Transverse colon (tissue), 4 donors: ENCODE data around the gene GPT2. TPM values are rescaled to one million over a fixed set of nuclear protein-coding genes. Genes with fewer than 3 reads are reported as not detected.
A peak's percentile ranks its signal among the peaks of the same experiment; 100 is the strongest.

Experiments
- DNase-seq: peaks from one replicate; pipeline ENCODE4 v3.0.0-alpha.2; 2019
- H3K27ac ChIP-seq, 4 donors: fragments of 200-600 bp; sonication (generic); 2 replicates each; pipeline ENCODE4 v1.5.1; 2016 to 2018; ENCODE audit warnings: inconsistent platforms in 4 of 4
- H3K27me3 ChIP-seq: fragments of 200-600 bp; sonication (generic); 2 replicates; pipeline ENCODE4 v1.5.1; 2017; ENCODE audit warnings: inconsistent platforms
- H3K36me3 ChIP-seq, 4 donors: fragments of 200-600 bp; sonication (generic); 2 replicates each; pipeline ENCODE4 v1.5.1; 2017 to 2019; ENCODE audit warnings: inconsistent platforms in 4 of 4
- H3K4me1 ChIP-seq, 4 donors: fragments of 200-600 bp; sonication (generic); 2 replicates each; pipeline ENCODE4 v1.5.1; 2017 to 2020; ENCODE audit warnings: inconsistent platforms in 4 of 4
- H3K4me3 ChIP-seq, 4 donors: fragments of 200-600 bp; sonication (generic); 1 replicate in 1 of 4; 2 replicates in 3 of 4; pipeline versions ENCODE4 v1.5.1 to v1.6.1; 2017 to 2019; ENCODE audit warnings: inconsistent platforms in 4 of 4
- H3K9me3 ChIP-seq, 2 donors: fragments of 200-600 bp; sonication (generic); 2 replicates each; pipeline ENCODE4 v1.5.1; 2017 to 2019; ENCODE audit warnings: inconsistent platforms in 2 of 2
- CTCF ChIP-seq, 5 experiments: fragments of 200-600 bp in 3 of 5; fragments of 450-650 bp in 2 of 5; sonication (generic) in 3 of 5; IDR thresholded peaks; 1 replicate in 2 of 5; 2 replicates in 3 of 5; pipeline ENCODE4 v1.5.1; 2016 to 2017; ENCODE audit warnings: antibody characterized with exemption in 5 of 5, inconsistent platforms in 3 of 5, mild to moderate bottlenecking in 2 of 5, moderate library complexity in 1 of 5
- EP300 ChIP-seq: sonication (generic); formaldehyde crosslinking; IDR thresholded peaks from one replicate; pipeline ENCODE4 v1.6.1; 2017; ENCODE audit warnings: antibody characterized with exemption, low read depth
- POLR2A ChIP-seq: fragments of 450-650 bp; IDR thresholded peaks from one replicate; pipeline ENCODE4 v1.6.1; 2016; ENCODE audit warnings: antibody characterized with exemption, mild to moderate bottlenecking, moderate library complexity
- POLR2AphosphoS5 ChIP-seq, 3 donors: sonication (generic); formaldehyde crosslinking; IDR thresholded peaks; one replicate each; pipeline ENCODE4 v1.6.1; 2016; ENCODE audit warnings: antibody characterized with exemption in 3 of 3
- WGBS, 2 donors: methylation state at CpG; one replicate each; pipeline ENCODE4 v1.1.5; 2018; ENCODE audit warnings: low coverage in 1 of 2; 5-methylcytosine and 5-hydroxymethylcytosine counted together
- in situ Hi-C, 4 donors: fragments of 200-750 bp; cut with MboI; loops; one replicate each; pipeline versions ENCODE4 v1.15.0 to v1.15.1; 2017; ENCODE audit warnings: low sequenced_read_pairs in 3 of 4, low pct_ligation_motif_present in 1 of 4, low pct_unique_long_range_greater_than_20kb in 1 of 4
- intact Hi-C: fragments of 100-400 bp; cut with DNase I; formaldehyde crosslinking; loops from one replicate; pipeline ENCODE4 v1.15.1; 2023; ENCODE audit warnings: low total_unique reads
- total RNA-seq, 4 donors: library from RNA; depleted of rRNA; stranded (reverse); fragments of >200 nt; gene quantifications; one replicate each; pipeline ENCODE4 v1.1.0, GENCODE V29; 2016

GPT2 gene
- total RNA-seq, 4 donors from 2014 or later: 10.9 to 29.5 (median 16.9) TPM

GRCh38 chr16:46848768-46849764 lies 35.1 kb upstream of the GPT2 start:
- peaks cover 0 to 7% (median 0%) of the 10 kb centered on the region in 4 donors for H3K4me1 ChIP-seq
- TF ChIP-seq POLR2A: no peak
- no peak for TF ChIP-seq EP300
- TF ChIP-seq POLR2AphosphoS5 (IDR thresholded peaks at IDR 0.05): no peak
- TF ChIP-seq CTCF (IDR thresholded peaks at IDR 0.05): no peak
- peaks cover 5% of the 10 kb centered on the region for H3K27me3 ChIP-seq
- no peaks in the 10 kb centered on the region for H3K36me3 ChIP-seq
- no peaks in the 10 kb centered on the region for H3K9me3 ChIP-seq
- no peak overlapping the region for H3K27ac ChIP-seq
- H3K4me3 ChIP-seq: no peak overlapping the region
- intact Hi-C loops: no loop called here
- WGBS, 2 donors: 73 to 84% methylated on average over 3 to 5 of the region's 5 CpGs
- DNase-seq: no peak
- in situ Hi-C loops: loop anchor here in 1 of 4 donors (5.0 kb wide), 1 partner anchor 63 kb away; no protein-coding TSS in a partner anchor

GRCh38 chr16:46850619-46851555 lies 33.3 kb upstream of the GPT2 start:
- intact Hi-C loops (no loop called here), in situ Hi-C loops (no loop called here)
- no peaks in the 10 kb centered on the region for H3K27me3 ChIP-seq
- peak overlapping the region; percentile 44 to 54 (median 48) for H3K27ac ChIP-seq
- TF ChIP-seq POLR2AphosphoS5 (IDR thresholded peaks at IDR 0.05) (peak in 1 of 3 donors; percentile 12), CTCF (IDR thresholded peaks at IDR 0.05) (no peak), POLR2A (no peak)
- DNase-seq: peak; percentile 36
- no peak overlapping the region for H3K4me3 ChIP-seq
- WGBS, 2 donors: 74 to 82% methylated on average over 4 to 5 of the region's 5 CpGs
- H3K36me3 ChIP-seq: no peaks in the 10 kb centered on the region
- peaks cover 0 to 7% (median 0%) of the 10 kb centered on the region in 4 donors for H3K4me1 ChIP-seq
- H3K9me3 ChIP-seq: no peaks in the 10 kb centered on the region

- no peak for TF ChIP-seq POLR2AphosphoS5 (IDR thresholded peaks at IDR 0.05)
- TF ChIP-seq POLR2A: no peak
- TF ChIP-seq CTCF (IDR thresholded peaks at IDR 0.05): no peak
- no peak for TF ChIP-seq EP300
- intact Hi-C loops: loop anchor here (2.0 kb wide), 1 partner anchor 57 kb away; no protein-coding TSS in a partner anchor
- H3K9me3 ChIP-seq: no peaks in the 10 kb centered on the region
- in situ Hi-C loops: no loop called here
- no peak overlapping the region for H3K27ac ChIP-seq
- no peaks in the 10 kb centered on the region for H3K36me3 ChIP-seq
- peaks cover under 1 to 8% (median 1%) of the 10 kb centered on the region in 4 donors for H3K4me1 ChIP-seq
- no peaks in the 10 kb centered on the region for H3K27me3 ChIP-seq
- WGBS, 2 donors: 67 to 79% methylated on average over 1 to 3 of the region's 3 CpGs
- H3K4me3 ChIP-seq: no peak overlapping the region
- DNase-seq: no peak
Measured at GRCh38 chr16:46852130-46852529, 32.0 kb upstream of the GPT2 start.
